Upper lobe of left lung (tissue), 6 donors: ENCODE results near the gene CNGA1. TPM values are rescaled to one million over a fixed set of nuclear protein-coding genes. Genes with fewer than 3 reads are reported as not detected.

ENCODE experiments used
- ATAC-seq, 2 donors: fragments of 200-7000 bp; cut with Tn5 transposase; one replicate each; pipeline ENCODE4 v1.9.1; 2022; ENCODE audit warnings: mild to moderate bottlenecking in 2 of 2, moderate library complexity in 2 of 2; ENCODE audit not compliant: low FRiP score in 2 of 2
- DNase-seq, 2 donors: peaks; one replicate each; pipeline ENCODE4 v3.0.0-alpha.2; 2019 to 2020
- H3K27ac ChIP-seq, 4 donors: fragments of 200-600 bp; sonication (generic); one replicate each; pipeline ENCODE4 v1.5.1; 2016 to 2019
- H3K27me3 ChIP-seq, 4 donors: fragments of 200-600 bp; sonication (generic); one replicate each; pipeline ENCODE4 v1.5.1; 2017 to 2019
- H3K36me3 ChIP-seq, 4 donors: fragments of 200-600 bp; sonication (generic); one replicate each; pipeline ENCODE4 v1.5.1; 2016 to 2019
- H3K4me1 ChIP-seq, 4 donors: fragments of 200-600 bp; sonication (generic); one replicate each; pipeline ENCODE4 v1.5.1; 2018 to 2019
- H3K4me3 ChIP-seq, 4 donors: fragments of 200-600 bp; sonication (generic); one replicate each; pipeline ENCODE4 v1.5.1; 2017 to 2019; ENCODE audit warnings: mild to moderate bottlenecking in 2 of 4, moderate library complexity in 1 of 4
- H3K9me3 ChIP-seq, 4 donors: fragments of 200-600 bp; sonication (generic); one replicate each; pipeline ENCODE4 v1.5.1; 2018 to 2019
- CTCF ChIP-seq, 6 experiments: fragments of 450-650 bp in 4 of 6; fragments of 200-600 bp in 2 of 6; sonication (generic) in 2 of 6; IDR thresholded peaks; one replicate each; pipeline ENCODE4 v1.5.1; 2016 to 2019; ENCODE audit warnings: antibody characterized with exemption in 6 of 6
- EP300 ChIP-seq, 4 donors: sonication (generic); formaldehyde crosslinking; IDR thresholded peaks; one replicate each; pipeline ENCODE4 v1.5.1; 2017; ENCODE audit warnings: antibody characterized with exemption in 4 of 4, control low read depth in 2 of 4
- POLR2A ChIP-seq, 4 donors: fragments of 450-650 bp; IDR thresholded peaks; one replicate each; pipeline ENCODE4 v1.5.1; 2016 to 2017; ENCODE audit warnings: antibody characterized with exemption in 4 of 4, mild to moderate bottlenecking in 2 of 4
- POLR2AphosphoS5 ChIP-seq, 2 donors: sonication (generic); formaldehyde crosslinking; IDR thresholded peaks; one replicate each; pipeline ENCODE4 v1.5.1; 2017; ENCODE audit warnings: antibody characterized with exemption in 2 of 2
- WGBS, 2 donors: methylation state at CpG; one replicate each; pipeline ENCODE4 v1.1.5; 2017 to 2018; 5-methylcytosine and 5-hydroxymethylcytosine counted together
- total RNA-seq, 6 donors: library from RNA; depleted of rRNA in 4 of 6; stranded (reverse); fragments of >200 nt in 4 of 6; gene quantifications; one replicate each; pipeline versions ENCODE4 v1.1.0 to v1.2.1, GENCODE V29; 2016 to 2021
- donor health status: DM: no; HTN: no; CAD: no; lungs with moderate emphysema.
- donor health status: DM: no; HTN: yes; CAD: no; lungs with severe emphysema.

The CNGA1 gene
- total RNA-seq, result under 1 TPM in 3 of 6 donors, not detected in 3; 0.20 to 0.91 (median 0.69) TPM

- 6 to 12% methylated on average over 15 to 44 of the region's 60 CpGs for WGBS, 2 donors
- Histone ChIP-seq H3K36me3 (no peaks in the 10 kb centered on the region), H3K4me3 (peak within 1 kb of the TSS; percentile 40 to 67 (median 50)), H3K27ac (peak within 1 kb of the TSS in 1 of 4 donors; percentile 55), H3K9me3 (no peaks in the 10 kb centered on the region), H3K27me3 (peaks cover 0 to 6% (median 0%) of the 10 kb centered on the region in 4 donors), H3K4me1 (peaks cover 6 to 19% (median 15%) of the 10 kb centered on the region in 4 donors)
- ATAC-seq (peak; percentile 95 to 96), DNase-seq (peak; percentile 84 to 96)
- peak in 2 of 4 donors; percentile 37 to 52 for TF ChIP-seq POLR2A (IDR thresholded peaks at IDR 0.05)
- TF ChIP-seq CTCF (IDR thresholded peaks at IDR 0.05), result peak in 1 of 6 experiments; percentile 19
- no peak for TF ChIP-seq POLR2AphosphoS5 (IDR thresholded peaks at IDR 0.05)
- TF ChIP-seq EP300 (IDR thresholded peaks at IDR 0.05), result no peak
Measured at GRCh38 chr4:48016141-48017107, at the start of gene CNGA1, which contains the start of gene NIPAL1. TSS of gene CNGA1 (minus strand) at chr4:48016681. CDS start at chr4:47952689, 63,992 bp downstream. TSS of gene NIPAL1 (plus strand) at chr4:48016772. CDS start at chr4:48016840, 68 bp downstream.

- H3K4me1 ChIP-seq, result no peaks in the 10 kb centered on the region
- DNase-seq (no peak), ATAC-seq (no peak)
- 86 to 92% methylated on average over 1 of the region's 1 CpG for WGBS, 2 donors
- H3K27me3 ChIP-seq, result no peaks in the 10 kb centered on the region
- H3K36me3 ChIP-seq, result no peaks in the 10 kb centered on the region
- TF ChIP-seq EP300 (IDR thresholded peaks at IDR 0.05), result no peak
- no peak for TF ChIP-seq POLR2A (IDR thresholded peaks at IDR 0.05)
- no peak for TF ChIP-seq CTCF (IDR thresholded peaks at IDR 0.05)
- TF ChIP-seq POLR2AphosphoS5 (IDR thresholded peaks at IDR 0.05), result no peak
- H3K9me3 ChIP-seq, result no peaks in the 10 kb centered on the region
- H3K27ac ChIP-seq, result no peak overlapping the region
- H3K4me3 ChIP-seq, result no peak overlapping the region
Measured at GRCh38 chr4:48065587-48066052, 49.1 kb upstream of the CNGA1 start.

- DNase-seq (no peak), ATAC-seq (no peak)
- no peaks in the 10 kb centered on the region for H3K27me3 ChIP-seq
- WGBS, 2 donors, result 76 to 88% methylated on average over 3 of the region's 3 CpGs
- H3K9me3 ChIP-seq, result no peaks in the 10 kb centered on the region
- H3K4me3 ChIP-seq, result no peak overlapping the region
- H3K4me1 ChIP-seq, result no peaks in the 10 kb centered on the region
- TF ChIP-seq CTCF (IDR thresholded peaks at IDR 0.05) (no peak), POLR2A (IDR thresholded peaks at IDR 0.05) (no peak), POLR2AphosphoS5 (IDR thresholded peaks at IDR 0.05) (no peak), EP300 (IDR thresholded peaks at IDR 0.05) (no peak)
- H3K27ac ChIP-seq, result no peak overlapping the region
- H3K36me3 ChIP-seq, result no peaks in the 10 kb centered on the region
Measured at GRCh38 chr4:48064349-48064748, 47.9 kb upstream of the CNGA1 start.

- H3K27me3 ChIP-seq, result no peaks in the 10 kb centered on the region
- WGBS, 2 donors, result 68 to 77% methylated on average over 5 of the region's 5 CpGs
- no peak for ATAC-seq
- H3K4me1 ChIP-seq, result no peaks in the 10 kb centered on the region
- H3K36me3 ChIP-seq, result no peaks in the 10 kb centered on the region
- DNase-seq, result no peak
- TF ChIP-seq POLR2A (IDR thresholded peaks at IDR 0.05) (no peak), EP300 (IDR thresholded peaks at IDR 0.05) (no peak), CTCF (IDR thresholded peaks at IDR 0.05) (no peak), POLR2AphosphoS5 (IDR thresholded peaks at IDR 0.05) (no peak)
- no peak overlapping the region for H3K4me3 ChIP-seq
- H3K9me3 ChIP-seq, result no peaks in the 10 kb centered on the region
- H3K27ac ChIP-seq, result no peak overlapping the region
Measured at GRCh38 chr4:48058617-48059530, 42.4 kb upstream of the CNGA1 start.
